ENCODE measurements around the gene RHBDL2. TPM values are rescaled to one million over a fixed set of nuclear protein-coding genes. Genes with fewer than 3 reads are reported as not detected.

The RHBDL2 gene
- total RNA-seq, 4 donors from 2014 or later: not detected

GRCh38 chr1:38962113-38962512 is 20.5 kb upstream of the RHBDL2 start:
- 67% methylated on average over 3 of the region's 3 CpGs for WGBS
- no peak overlapping the region for H3K27ac ChIP-seq (replicated peaks in 1 of 4)
- H3K27me3 ChIP-seq: no peaks in the 10 kb centered on the region
- H3K36me3 ChIP-seq: no peaks in the 10 kb centered on the region
- H3K4me3 ChIP-seq: no peak overlapping the region
- no peak for TF ChIP-seq CTCF (IDR thresholded peaks at IDR 0.05)
- no peak for TF ChIP-seq EP300 (IDR thresholded peaks at IDR 0.05)
- TF ChIP-seq POLR2A (IDR thresholded peaks at IDR 0.05; ENCODE audit: low read depth): no peak
- no peak for TF ChIP-seq POLR2AphosphoS5 (IDR thresholded peaks at IDR 0.05)
- no peak for DNase-seq (ENCODE audit: extremely low spot score)
- intact Hi-C loops (cut with DNase I): no loop called here
- H3K4me1 ChIP-seq: no peaks in the 10 kb centered on the region
- no peaks in the 10 kb centered on the region for H3K9me3 ChIP-seq

GRCh38 chr1:38958967-38959366 is 17.3 kb upstream of the RHBDL2 start:
- no peaks in the 10 kb centered on the region for H3K36me3 ChIP-seq
- WGBS: 97% methylated on average over 2 of the region's 2 CpGs
- H3K4me3 ChIP-seq: no peak overlapping the region
- DNase-seq (ENCODE audit: extremely low spot score): no peak
- intact Hi-C loops (cut with DNase I): no loop called here
- TF ChIP-seq CTCF (IDR thresholded peaks at IDR 0.05): no peak
- H3K9me3 ChIP-seq: no peaks in the 10 kb centered on the region
- no peaks in the 10 kb centered on the region for H3K4me1 ChIP-seq
- H3K27ac ChIP-seq (replicated peaks in 1 of 4): no peak overlapping the region
- H3K27me3 ChIP-seq: no peaks in the 10 kb centered on the region

GRCh38 chr1:38953433-38953860 is 11.8 kb upstream of the RHBDL2 start:
- TF ChIP-seq EP300 (IDR thresholded peaks at IDR 0.05) (no peak), POLR2AphosphoS5 (IDR thresholded peaks at IDR 0.05) (no peak), CTCF (IDR thresholded peaks at IDR 0.05) (no peak), POLR2A (IDR thresholded peaks at IDR 0.05; ENCODE audit: low read depth) (no peak)
- H3K4me1 ChIP-seq: no peaks in the 10 kb centered on the region
- WGBS: 30% methylated on average over 4 of the region's 4 CpGs
- H3K27me3 ChIP-seq: no peaks in the 10 kb centered on the region
- no peaks in the 10 kb centered on the region for H3K36me3 ChIP-seq
- intact Hi-C loops (cut with DNase I): no loop called here
- H3K9me3 ChIP-seq: no peaks in the 10 kb centered on the region
- no peak overlapping the region for H3K4me3 ChIP-seq
- no peak overlapping the region for H3K27ac ChIP-seq (replicated peaks in 1 of 4)
- no peak for DNase-seq (ENCODE audit: extremely low spot score)

GRCh38 chr1:38950553-38950952 is 8.9 kb upstream of the RHBDL2 start:
- intact Hi-C loops (cut with DNase I): no loop called here
- H3K4me1 ChIP-seq: no peaks in the 10 kb centered on the region
- WGBS: 50% methylated on average over 2 of the region's 2 CpGs
- no peaks in the 10 kb centered on the region for H3K36me3 ChIP-seq
- H3K9me3 ChIP-seq: no peaks in the 10 kb centered on the region
- DNase-seq (ENCODE audit: extremely low spot score): no peak
- H3K27me3 ChIP-seq: no peaks in the 10 kb centered on the region
- TF ChIP-seq CTCF (IDR thresholded peaks at IDR 0.05) (no peak), POLR2AphosphoS5 (IDR thresholded peaks at IDR 0.05) (no peak), EP300 (IDR thresholded peaks at IDR 0.05) (no peak)
- no peak overlapping the region for H3K4me3 ChIP-seq
- H3K27ac ChIP-seq (replicated peaks in 1 of 4): no peak overlapping the region

GRCh38 chr1:38944547-38944946 is 2.9 kb upstream of the RHBDL2 start:
- intact Hi-C loops (cut with DNase I): no loop called here
- H3K4me1 ChIP-seq: peaks cover 10 to 13% (median 13%) of the 10 kb centered on the region in 4 donors
- WGBS: 91% methylated on average over 4 of the region's 4 CpGs
- no peak for TF ChIP-seq POLR2A (IDR thresholded peaks at IDR 0.05; ENCODE audit: low read depth)
- TF ChIP-seq POLR2AphosphoS5 (IDR thresholded peaks at IDR 0.05): no peak
- TF ChIP-seq EP300 (IDR thresholded peaks at IDR 0.05): no peak
- no peak for TF ChIP-seq CTCF (IDR thresholded peaks at IDR 0.05)
- no peak for DNase-seq (ENCODE audit: extremely low spot score)
- no peak overlapping the region for H3K27ac ChIP-seq (replicated peaks in 1 of 4)
- H3K27me3 ChIP-seq: no peaks in the 10 kb centered on the region
- H3K4me3 ChIP-seq: no peak overlapping the region
- H3K9me3 ChIP-seq: no peaks in the 10 kb centered on the region
- H3K36me3 ChIP-seq: no peaks in the 10 kb centered on the region
